SHP77 (cell line): Measurements from ENCODE around the gene TAF1A.
A peak's percentile ranks its signal among the peaks of the same experiment; 100 is the strongest.

Source experiments
- DNase-seq, 2 experiments: peaks; one replicate each; lab custom pipeline; 2025; lab: John Stamatoyannopoulos, UW

Gene TAF1A

GRCh38 chr1:222596696-222597095 is 7.0 kb upstream of the TAF1A start:
- DNase-seq = no peak

GRCh38 chr1:222594789-222595188 is 5.1 kb upstream of the TAF1A start:
- DNase-seq = no peak

- DNase-seq = no peak
Observed at GRCh38 chr1:222592171-222592570, 2.4 kb upstream of the TAF1A start.

- no peak for DNase-seq
Observed at GRCh38 chr1:222588135-222588534, 1.6 kb downstream of the TAF1A start.

GRCh38 chr1:222586842-222587241 is 2.9 kb downstream of the TAF1A start:
- DNase-seq = no peak

GRCh38 chr1:222583079-222583478 is 6.7 kb downstream of the TAF1A start:
- no peak for DNase-seq

GRCh38 chr1:222582099-222582774 is 7.5 kb downstream of the TAF1A start:
- DNase-seq = no peak

GRCh38 chr1:222579316-222579715 is 10.4 kb downstream of the TAF1A start:
- DNase-seq = no peak

- no peak for DNase-seq
Observed at GRCh38 chr1:222570837-222571236, 18.9 kb downstream of the TAF1A start.

- no peak for DNase-seq
Observed at GRCh38 chr1:222561656-222562055, 28.1 kb downstream of the TAF1A start.

- DNase-seq = no peak
Observed at GRCh38 chr1:222557574-222557973, 32.2 kb downstream of the TAF1A start.

GRCh38 chr1:222557148-222557547 is 32.6 kb downstream of the TAF1A start:
- no peak for DNase-seq

GRCh38 chr1:222555992-222556615 is 33.6 kb downstream of the TAF1A start:
- DNase-seq = no peak

- DNase-seq = no peak
Observed at GRCh38 chr1:222554177-222554576, 35.6 kb downstream of the TAF1A start.

- no peak for DNase-seq
Observed at GRCh38 chr1:222552882-222553281, 36.9 kb downstream of the TAF1A start.

GRCh38 chr1:222547944-222548671 is 41.6 kb downstream of the TAF1A start, which contains the start of gene HHIPL2:
Gene HHIPL2 (minus strand): TSS chr1:222548104. CDS start chr1:222548044, 60 bp downstream.
- DNase-seq = no peak

GRCh38 chr1:222547260-222547614 is 42.5 kb downstream of the TAF1A start:
- no peak for DNase-seq

GRCh38 chr1:222546548-222547259 is 43.0 kb downstream of the TAF1A start:
- DNase-seq = peak; percentile 24 to 49

GRCh38 chr1:222546091-222546490 is 43.6 kb downstream of the TAF1A start:
- DNase-seq = no peak

- DNase-seq = no peak
Observed at GRCh38 chr1:222543817-222544216, 45.9 kb downstream of the TAF1A start.

GRCh38 chr1:222540598-222540995 is 49.1 kb downstream of the TAF1A start:
- DNase-seq = no peak

- DNase-seq = no peak
Observed at GRCh38 chr1:222539951-222540597, 49.7 kb downstream of the TAF1A start.
